CD14-positive monocyte (primary cell): ENCODE measurements around the gene CNOT4. TPM values are rescaled to one million over a fixed set of nuclear protein-coding genes. Genes with fewer than 3 reads are reported as not detected.

Experiments
- DNase-seq, 3 donors: peaks; one replicate each; pipeline ENCODE4 v3.0.0-alpha.2; 2011 to 2022
- H2AFZ ChIP-seq: 2 replicates; pipeline ENCODE4 v1.6.0; 2012; ENCODE audit warnings: mild to moderate bottlenecking, low read depth, low read length, inconsistent platforms; ENCODE audit not compliant: insufficient read depth, poor library complexity, severe bottlenecking
- H3K27ac ChIP-seq, 2 donors: 1 replicate in 1 of 2; 2 replicates in 1 of 2; pipeline ENCODE4 v1.5.1; 2012 to 2013; ENCODE audit warnings: low read length in 2 of 2, control low read depth in 1 of 2, inconsistent platforms in 1 of 2, low read depth in 1 of 2, mild to moderate bottlenecking in 1 of 2
- H3K27me3 ChIP-seq, 2 donors: one replicate each; pipeline versions ENCODE4 v1.6.0 to v1.6.1; 2011 to 2013; ENCODE audit warnings: low read length in 2 of 2; ENCODE audit not compliant: control insufficient read depth in 2 of 2, insufficient read depth in 2 of 2
- H3K36me3 ChIP-seq, 2 donors: replicated peaks in 1 of 2; 1 replicate in 1 of 2; 2 replicates in 1 of 2; pipeline versions ENCODE4 v1.5.1 to v1.6.1; 2012 to 2013; ENCODE audit warnings: low read length in 2 of 2, control low read depth in 1 of 2, inconsistent platforms in 1 of 2, mild to moderate bottlenecking in 1 of 2; ENCODE audit not compliant: insufficient read depth in 2 of 2, control insufficient read depth in 1 of 2
- H3K4me1 ChIP-seq, 2 donors: 1 replicate in 1 of 2; 2 replicates in 1 of 2; pipeline versions ENCODE4 v1.5.1 to v1.6.1; 2012 to 2013; ENCODE audit warnings: low read length in 2 of 2, control low read depth in 1 of 2, inconsistent platforms in 1 of 2, mild to moderate bottlenecking in 1 of 2, moderate library complexity in 1 of 2; ENCODE audit not compliant: insufficient read depth in 2 of 2, control insufficient read depth in 1 of 2
- H3K4me2 ChIP-seq: replicated peaks from 2 replicates; pipeline ENCODE3; 2012; ENCODE audit warnings: low read length, moderate library complexity, mild to moderate bottlenecking; ENCODE audit not compliant: poor library complexity, severe bottlenecking; ENCODE audit errors: extremely low read depth
- H3K4me3 ChIP-seq, 3 experiments: fragments of 200-600 bp in 1 of 3; sonication (generic) in 1 of 3; replicated peaks in 1 of 3; 1 replicate in 2 of 3; 2 replicates in 1 of 3; pipeline ENCODE4 v1.5.1; 2011 to 2013; ENCODE audit warnings: low read length in 3 of 3, mild to moderate bottlenecking in 3 of 3, control low read depth in 2 of 3, low read depth in 2 of 3, inconsistent platforms in 1 of 3, moderate library complexity in 1 of 3
- H3K79me2 ChIP-seq: 2 replicates; pipeline ENCODE4 v1.6.0; 2012; ENCODE audit warnings: mild to moderate bottlenecking, control low read depth, inconsistent platforms, low read length, moderate library complexity; ENCODE audit not compliant: insufficient read depth
- H3K9ac ChIP-seq: 2 replicates; pipeline ENCODE4 v1.6.0; 2017; ENCODE audit warnings: low read length, mild to moderate bottlenecking; ENCODE audit not compliant: insufficient read depth, poor library complexity, severe bottlenecking
- H3K9me3 ChIP-seq, 2 donors: replicated peaks in 1 of 2; 1 replicate in 1 of 2; 2 replicates in 1 of 2; pipeline versions ENCODE4 v1.5.1 to v1.6.1; 2012 to 2013; ENCODE audit warnings: low read length in 2 of 2, control low read depth in 1 of 2; ENCODE audit not compliant: control insufficient read depth in 1 of 2, insufficient read depth in 1 of 2
- H4K20me1 ChIP-seq: 2 replicates; pipeline ENCODE4 v1.6.0; 2012; ENCODE audit warnings: mild to moderate bottlenecking, low read length, control low read depth, moderate library complexity; ENCODE audit not compliant: insufficient read depth
- H3K27ac Mint-ChIP-seq, 7 donors: one replicate each; pipeline ENCODE4 v1.8.0; 2020; ENCODE audit warnings: mild to moderate bottlenecking in 7 of 7, mixed read lengths in 7 of 7, moderate library complexity in 6 of 7, inconsistent platforms in 2 of 7
- H3K27me3 Mint-ChIP-seq, 3 donors: one replicate each; pipeline ENCODE4 v1.8.0; 2021 to 2022; ENCODE audit warnings: low read depth in 3 of 3, mild to moderate bottlenecking in 3 of 3, mixed read lengths in 3 of 3, moderate library complexity in 3 of 3, inconsistent platforms in 1 of 3
- H3K36me3 Mint-ChIP-seq, 2 donors: one replicate each; pipeline ENCODE4 v1.8.0; 2020; ENCODE audit warnings: mixed read lengths in 2 of 2, inconsistent platforms in 1 of 2, mild to moderate bottlenecking in 1 of 2
- H3K4me1 Mint-ChIP-seq: one replicate; pipeline ENCODE4 v1.8.0; 2020; ENCODE audit warnings: mild to moderate bottlenecking, mixed read lengths
- H3K4me3 Mint-ChIP-seq, 2 donors: one replicate each; pipeline ENCODE4 v1.8.0; 2020; ENCODE audit warnings: mild to moderate bottlenecking in 2 of 2, mixed read lengths in 2 of 2, moderate library complexity in 1 of 2
- H3K9me3 Mint-ChIP-seq, 7 donors: one replicate each; pipeline ENCODE4 v1.8.0; 2020 to 2022; ENCODE audit warnings: mixed read lengths in 7 of 7, mild to moderate bottlenecking in 6 of 7, moderate library complexity in 6 of 7, inconsistent platforms in 2 of 7
- WGBS: methylation state at CpG from one replicate; pipeline ENCODE4 v1.1.5; 2013; ENCODE audit warnings: missing lambda C conversion rate; ENCODE audit not compliant: insufficient coverage; 5-methylcytosine and 5-hydroxymethylcytosine counted together
- intact Hi-C, 2 donors: fragments of 100-400 bp; cut with micrococcal nuclease; formaldehyde crosslinking; loops; one replicate each; pipeline versions ENCODE4 v1.15.0 to v1.15.1; 2023
- polyA plus RNA-seq, 3 donors: library from polyadenylated mRNA; depleted of rRNA in 1 of 3; unstranded in 2 of 3; stranded (reverse) in 1 of 3; fragments of 300-500 nt in 2 of 3; fragments of >200 nt in 1 of 3; fragmentation: Illumina TruSeq in 2 of 3; gene quantifications; 1 replicate in 2 of 3; 2 replicates in 1 of 3; pipeline ENCODE4 v1.2.3, GENCODE V29; 2012 to 2021
- TF ChIP-seq, protein P1 (sequence below): fragments of 200-600 bp; IDR thresholded peaks from one replicate; pipeline ENCODE4 v1.8.0; 2022; ENCODE audit warnings: antibody characterized with exemption, mild to moderate bottlenecking

The CNOT4 gene
- polyA plus RNA-seq, 3 donors: 4.3 to 7.9 (median 6.3) TPM

DNA sequence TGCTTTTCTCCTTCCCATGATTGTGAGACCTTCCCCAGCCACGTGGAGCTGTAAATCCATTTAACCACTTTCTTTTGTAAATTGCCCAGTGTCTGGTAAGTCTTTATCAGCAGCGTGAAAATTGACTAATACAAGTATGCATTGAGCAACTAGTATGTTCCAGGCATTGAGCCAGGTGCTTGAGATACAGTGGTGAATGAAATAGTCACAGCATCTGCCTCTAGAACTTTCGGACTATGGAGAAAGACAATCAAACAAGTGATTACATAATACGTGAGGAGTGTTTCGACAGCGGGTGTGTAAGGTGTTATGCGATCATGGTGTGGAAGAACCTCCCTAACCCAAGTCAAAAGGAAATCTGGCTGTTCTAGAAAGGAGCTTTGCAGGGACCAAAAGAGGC is 26.2 kb upstream of the CNOT4 start:
- Mint-ChIP-seq H3K4me3 (no peak overlapping the region), H3K27me3 (no peaks in the 10 kb centered on the region), H3K27ac (peak overlapping the region in 6 of 7 donors; percentile 34 to 77 (median 61)), H3K9me3 (peaks cover 0 to 2% (median 0%) of the 10 kb centered on the region in 7 donors), H3K36me3 (no peaks in the 10 kb centered on the region), H3K4me1 (peaks cover 26% of the 10 kb centered on the region)
- Histone ChIP-seq H3K36me3 (no peaks in the 10 kb centered on the region), H3K27me3 (no peaks in the 10 kb centered on the region), H3K9me3 (no peaks in the 10 kb centered on the region), H3K27ac (no peak overlapping the region), H3K4me2 (peak overlapping the region; percentile 36), H3K4me1 (peaks cover 20 to 25% of the 10 kb centered on the region in 2 donors), H3K9ac (no peak overlapping the region), H4K20me1 (no peaks in the 10 kb centered on the region), H2AFZ (no peak overlapping the region), H3K79me2 (no peaks in the 10 kb centered on the region), H3K4me3 (peak overlapping the region in 1 of 3 experiments; percentile 42)
- TF ChIP-seq, protein P1, sequence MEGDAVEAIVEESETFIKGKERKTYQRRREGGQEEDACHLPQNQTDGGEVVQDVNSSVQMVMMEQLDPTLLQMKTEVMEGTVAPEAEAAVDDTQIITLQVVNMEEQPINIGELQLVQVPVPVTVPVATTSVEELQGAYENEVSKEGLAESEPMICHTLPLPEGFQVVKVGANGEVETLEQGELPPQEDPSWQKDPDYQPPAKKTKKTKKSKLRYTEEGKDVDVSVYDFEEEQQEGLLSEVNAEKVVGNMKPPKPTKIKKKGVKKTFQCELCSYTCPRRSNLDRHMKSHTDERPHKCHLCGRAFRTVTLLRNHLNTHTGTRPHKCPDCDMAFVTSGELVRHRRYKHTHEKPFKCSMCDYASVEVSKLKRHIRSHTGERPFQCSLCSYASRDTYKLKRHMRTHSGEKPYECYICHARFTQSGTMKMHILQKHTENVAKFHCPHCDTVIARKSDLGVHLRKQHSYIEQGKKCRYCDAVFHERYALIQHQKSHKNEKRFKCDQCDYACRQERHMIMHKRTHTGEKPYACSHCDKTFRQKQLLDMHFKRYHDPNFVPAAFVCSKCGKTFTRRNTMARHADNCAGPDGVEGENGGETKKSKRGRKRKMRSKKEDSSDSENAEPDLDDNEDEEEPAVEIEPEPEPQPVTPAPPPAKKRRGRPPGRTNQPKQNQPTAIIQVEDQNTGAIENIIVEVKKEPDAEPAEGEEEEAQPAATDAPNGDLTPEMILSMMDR: no peak
- WGBS: 20% methylated on average over 1 of the region's 7 CpGs
- intact Hi-C loops: no loop called here
- peak; percentile 36 to 63 (median 51) for DNase-seq

DNA sequence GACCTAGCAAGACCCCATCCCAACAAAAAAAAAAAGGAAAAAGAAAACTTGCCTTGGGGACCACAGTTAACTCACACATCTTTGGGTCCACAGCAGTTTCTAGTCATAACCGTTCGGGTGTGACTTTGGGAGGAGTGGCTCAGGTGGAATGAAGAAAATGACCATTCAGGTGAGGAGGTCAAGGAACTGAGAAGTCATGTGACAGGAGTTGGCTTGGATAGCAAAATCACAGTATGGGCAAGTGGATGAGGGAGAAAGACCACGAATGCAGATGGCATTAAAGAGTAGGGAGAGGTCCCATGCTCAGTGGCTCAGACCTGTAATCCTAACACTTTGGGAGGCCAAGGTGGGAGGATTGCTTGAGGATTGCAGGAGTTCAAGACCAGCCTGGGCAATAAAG is 17.1 kb upstream of the CNOT4 start:
- H3K36me3 Mint-ChIP-seq: no peaks in the 10 kb centered on the region
- Histone ChIP-seq H3K4me1 (peaks cover 4 to 5% of the 10 kb centered on the region in 2 donors), H3K9ac (no peak overlapping the region), H3K4me3 (no peak overlapping the region), H3K27me3 (no peaks in the 10 kb centered on the region), H3K9me3 (no peaks in the 10 kb centered on the region), H3K36me3 (no peaks in the 10 kb centered on the region), H2AFZ (no peak overlapping the region), H3K27ac (no peak overlapping the region), H3K4me2 (no peak overlapping the region), H4K20me1 (no peaks in the 10 kb centered on the region), H3K79me2 (no peaks in the 10 kb centered on the region)
- peaks cover 4 to 10% (median 6%) of the 10 kb centered on the region in 7 donors for H3K9me3 Mint-ChIP-seq
- H3K27me3 Mint-ChIP-seq: peaks cover 2 to 6% (median 2%) of the 10 kb centered on the region in 3 donors
- intact Hi-C loops: no loop called here
- TF ChIP-seq, protein P1: no peak
- no peak overlapping the region for H3K4me3 Mint-ChIP-seq
- 100% methylated on average over 3 of the region's 3 CpGs for WGBS
- H3K4me1 Mint-ChIP-seq: peaks cover 11% of the 10 kb centered on the region
- DNase-seq: no peak
- H3K27ac Mint-ChIP-seq: peak overlapping the region in 1 of 7 donors; percentile 32
